Osteoblast (primary cell): ENCODE results near the gene HCRTR1. TPM values are rescaled to one million over a fixed set of nuclear protein-coding genes. Genes with fewer than 3 reads are reported as not detected.

Experiments used
- DNase-seq: peaks from one replicate; pipeline ENCODE4 v3.0.0; 2011; ENCODE audit warnings: low spot score, mixed read lengths; ENCODE audit not compliant: insufficient read length; ENCODE audit errors: missing footprints
- H2AFZ ChIP-seq: 2 replicates; pipeline ENCODE4 v1.6.0; 2011; ENCODE audit warnings: mild to moderate bottlenecking, low read length
- H3K27ac ChIP-seq: 2 replicates; pipeline ENCODE4 v1.5.1; 2011; ENCODE audit warnings: mild to moderate bottlenecking, low read depth, low read length, moderate library complexity
- H3K27me3 ChIP-seq: 2 replicates; pipeline ENCODE4 v1.6.0; 2012; ENCODE audit warnings: mild to moderate bottlenecking, control low read depth, inconsistent platforms, low read length, moderate library complexity; ENCODE audit not compliant: insufficient read depth
- H3K36me3 ChIP-seq: 2 replicates; pipeline ENCODE4 v1.5.1; 2011; ENCODE audit warnings: mild to moderate bottlenecking, low read length, control low read depth, moderate library complexity; ENCODE audit not compliant: insufficient read depth
- H3K4me1 ChIP-seq: 2 replicates; pipeline ENCODE4 v1.5.1; 2011; ENCODE audit warnings: mild to moderate bottlenecking, low read length, control low read depth, moderate library complexity; ENCODE audit not compliant: insufficient read depth
- H3K4me2 ChIP-seq: 2 replicates; pipeline ENCODE4 v1.6.0; 2011; ENCODE audit warnings: mild to moderate bottlenecking, low read length; ENCODE audit not compliant: insufficient read depth
- H3K4me3 ChIP-seq: fragments of 200-600 bp; sonication (generic); 3 replicates; pipeline ENCODE4 v1.5.1; 2012; ENCODE audit warnings: mild to moderate bottlenecking, low read length, inconsistent platforms; ENCODE audit not compliant: insufficient read depth
- H3K79me2 ChIP-seq: 2 replicates; pipeline ENCODE4 v1.6.0; 2012; ENCODE audit warnings: mild to moderate bottlenecking, low read length, control low read depth, inconsistent platforms; ENCODE audit not compliant: insufficient read depth
- H3K9me3 ChIP-seq: 2 replicates; pipeline ENCODE4 v1.5.1; 2011; ENCODE audit warnings: low read depth, low read length, control low read depth
- H4K20me1 ChIP-seq: 2 replicates; pipeline ENCODE4 v1.6.0; 2012; ENCODE audit warnings: mild to moderate bottlenecking, low read length, control low read depth; ENCODE audit not compliant: insufficient read depth
- total RNA-seq: library from RNA; depleted of rRNA; stranded (reverse); fragments of >200 nt; gene quantifications from 2 replicates; pipeline ENCODE4 v1.2.3, GENCODE V29; 2012
- TF ChIP-seq, protein P1 (sequence below): IDR thresholded peaks from 2 replicates; pipeline ENCODE4 v1.5.1; 2011; ENCODE audit warnings: mild to moderate bottlenecking, low read depth, low read length, moderate library complexity; ENCODE audit errors: extremely low read depth

Gene HCRTR1
- total RNA-seq, 1 donor = not detected

DNA sequence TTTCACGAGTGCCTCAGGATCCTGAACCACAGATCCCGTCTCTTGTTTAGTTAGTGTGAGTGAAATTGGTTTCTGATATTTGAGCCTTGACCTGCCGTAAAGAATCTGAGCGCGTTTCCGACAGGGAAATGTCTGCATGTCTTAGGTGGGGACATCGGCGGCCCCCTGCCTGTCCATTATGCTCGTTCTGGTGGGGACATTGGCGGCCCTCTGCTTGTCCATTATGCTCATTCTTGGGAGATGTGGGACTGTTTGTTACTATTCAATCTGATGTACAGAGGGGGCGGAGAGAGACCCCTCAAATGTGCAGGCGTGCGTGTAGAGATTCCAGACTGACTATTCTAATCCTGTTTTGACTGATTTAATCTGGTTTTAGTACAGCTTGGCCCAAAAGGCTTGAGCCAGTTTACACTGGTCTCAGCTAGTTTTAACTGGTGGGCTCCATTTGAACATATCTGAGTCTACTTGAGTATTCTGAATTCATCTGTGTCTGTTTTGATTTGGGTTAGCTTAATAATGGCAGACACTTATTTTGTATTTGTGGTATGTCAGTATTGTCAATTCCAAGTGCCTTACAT lies 47.8 kb upstream of the HCRTR1 start:
- Histone ChIP-seq H3K79me2 (no peaks in the 10 kb centered on the region), H3K4me2 (no peak overlapping the region), H3K9me3 (no peaks in the 10 kb centered on the region), H3K4me3 (no peak overlapping the region), H3K36me3 (no peaks in the 10 kb centered on the region), H3K4me1 (peaks cover 44% of the 10 kb centered on the region), H3K27me3 (no peaks in the 10 kb centered on the region), H3K27ac (no peak overlapping the region), H2AFZ (no peak overlapping the region), H4K20me1 (no peaks in the 10 kb centered on the region)
- DNase-seq = no peak
- TF ChIP-seq, protein P1, sequence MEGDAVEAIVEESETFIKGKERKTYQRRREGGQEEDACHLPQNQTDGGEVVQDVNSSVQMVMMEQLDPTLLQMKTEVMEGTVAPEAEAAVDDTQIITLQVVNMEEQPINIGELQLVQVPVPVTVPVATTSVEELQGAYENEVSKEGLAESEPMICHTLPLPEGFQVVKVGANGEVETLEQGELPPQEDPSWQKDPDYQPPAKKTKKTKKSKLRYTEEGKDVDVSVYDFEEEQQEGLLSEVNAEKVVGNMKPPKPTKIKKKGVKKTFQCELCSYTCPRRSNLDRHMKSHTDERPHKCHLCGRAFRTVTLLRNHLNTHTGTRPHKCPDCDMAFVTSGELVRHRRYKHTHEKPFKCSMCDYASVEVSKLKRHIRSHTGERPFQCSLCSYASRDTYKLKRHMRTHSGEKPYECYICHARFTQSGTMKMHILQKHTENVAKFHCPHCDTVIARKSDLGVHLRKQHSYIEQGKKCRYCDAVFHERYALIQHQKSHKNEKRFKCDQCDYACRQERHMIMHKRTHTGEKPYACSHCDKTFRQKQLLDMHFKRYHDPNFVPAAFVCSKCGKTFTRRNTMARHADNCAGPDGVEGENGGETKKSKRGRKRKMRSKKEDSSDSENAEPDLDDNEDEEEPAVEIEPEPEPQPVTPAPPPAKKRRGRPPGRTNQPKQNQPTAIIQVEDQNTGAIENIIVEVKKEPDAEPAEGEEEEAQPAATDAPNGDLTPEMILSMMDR = no peak

DNA sequence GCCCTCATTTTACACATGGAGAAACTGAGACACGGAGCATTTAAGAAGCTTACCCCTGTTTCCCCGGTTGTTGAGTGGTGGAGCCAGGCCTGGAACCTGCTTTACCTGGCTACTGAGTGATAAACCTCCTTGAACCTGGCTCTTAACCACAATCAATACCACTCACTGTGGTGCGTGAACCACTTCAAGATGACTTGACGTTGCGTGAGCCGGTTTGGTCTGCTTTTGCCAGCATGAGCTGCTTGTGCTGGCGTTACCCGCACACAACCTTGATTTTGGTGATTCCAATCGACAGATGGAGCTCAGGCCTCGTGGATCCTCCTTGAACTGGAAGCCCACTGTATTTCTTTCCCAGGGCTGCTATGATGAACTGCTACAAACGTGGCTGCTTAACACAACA lies 47.3 kb upstream of the HCRTR1 start:
- no peak for DNase-seq
- no peaks in the 10 kb centered on the region for H3K36me3 ChIP-seq
- no peak overlapping the region for H3K4me3 ChIP-seq
- no peaks in the 10 kb centered on the region for H3K79me2 ChIP-seq
- H4K20me1 ChIP-seq = no peaks in the 10 kb centered on the region
- H3K4me1 ChIP-seq = peaks cover 46% of the 10 kb centered on the region
- no peaks in the 10 kb centered on the region for H3K9me3 ChIP-seq
- no peaks in the 10 kb centered on the region for H3K27me3 ChIP-seq
- H2AFZ ChIP-seq = no peak overlapping the region
- H3K4me2 ChIP-seq = no peak overlapping the region
- H3K27ac ChIP-seq = no peak overlapping the region
- TF ChIP-seq, protein P1 = no peak

DNA sequence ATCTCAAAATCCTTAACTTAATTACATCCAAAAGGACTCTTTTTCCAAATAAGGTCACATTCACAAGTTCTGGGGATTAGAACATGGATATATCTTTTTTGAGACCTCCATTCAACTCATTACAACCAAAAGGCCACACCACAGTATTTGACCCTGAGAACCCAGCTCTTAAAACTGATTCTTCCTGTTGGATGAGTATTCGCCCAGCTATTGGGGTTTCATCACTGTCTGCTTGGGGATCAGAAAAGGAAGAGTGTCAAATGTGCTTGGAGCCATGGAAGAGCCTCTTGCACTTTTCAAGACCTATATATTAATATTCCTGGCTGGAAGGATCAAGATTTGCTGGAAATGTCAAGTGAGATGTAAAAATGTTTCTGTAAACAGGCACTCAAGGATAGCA lies 46.6 kb upstream of the HCRTR1 start:
- no peak for DNase-seq
- peaks cover 53% of the 10 kb centered on the region for H3K4me1 ChIP-seq
- no peaks in the 10 kb centered on the region for H3K9me3 ChIP-seq
- H4K20me1 ChIP-seq = no peaks in the 10 kb centered on the region
- no peak overlapping the region for H2AFZ ChIP-seq
- no peaks in the 10 kb centered on the region for H3K27me3 ChIP-seq
- H3K4me2 ChIP-seq = no peak overlapping the region
- H3K79me2 ChIP-seq = no peaks in the 10 kb centered on the region
- H3K4me3 ChIP-seq = no peak overlapping the region
- TF ChIP-seq, protein P1 = no peak
- H3K27ac ChIP-seq = no peak overlapping the region
- H3K36me3 ChIP-seq = no peaks in the 10 kb centered on the region

DNA sequence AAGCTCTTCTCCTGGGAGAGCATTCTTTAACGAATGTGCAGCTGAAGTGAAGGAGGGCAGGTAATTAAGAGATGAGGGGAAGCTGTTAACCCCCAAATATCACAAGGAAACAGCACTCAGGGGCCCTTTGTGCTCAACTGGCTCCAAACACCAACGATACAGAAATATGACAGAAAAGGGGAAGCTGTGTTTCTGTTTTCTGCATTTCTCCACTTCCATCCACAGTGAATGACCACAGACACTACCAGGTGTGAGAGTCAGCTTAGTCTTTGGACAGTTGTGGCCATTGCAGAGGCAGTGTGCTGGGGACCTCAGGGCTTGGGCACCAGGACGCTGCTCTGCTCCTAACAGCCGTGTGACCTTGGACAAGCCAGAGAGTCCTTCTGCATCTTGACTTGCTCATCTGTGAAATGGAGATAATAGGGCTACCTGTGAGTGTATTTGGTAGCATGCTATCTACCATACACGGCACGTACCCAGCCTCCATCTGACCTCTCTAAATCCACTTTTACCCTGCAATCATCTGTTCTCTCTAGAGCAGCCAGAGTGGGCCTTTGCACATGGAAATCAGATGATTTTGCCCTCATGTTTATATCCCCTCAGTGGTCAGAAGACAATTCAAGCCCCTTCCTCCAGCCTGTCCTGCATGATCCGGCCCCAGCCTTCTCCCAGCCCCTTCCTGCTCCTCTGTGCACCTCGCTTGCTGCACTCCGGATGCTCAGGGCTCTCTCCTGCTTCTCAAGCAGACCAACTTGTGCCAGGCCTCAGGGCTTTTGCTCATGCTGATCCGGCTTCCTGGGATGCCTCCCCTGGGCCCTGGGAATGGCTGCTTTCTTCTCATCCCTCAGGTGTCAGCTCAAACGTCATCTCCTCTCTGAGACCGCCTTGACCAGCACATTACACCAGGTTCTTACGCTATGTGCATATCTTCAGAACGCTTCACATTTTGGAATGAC lies 45.9 kb upstream of the HCRTR1 start:
- TF ChIP-seq, protein P1 = no peak
- H3K27me3 ChIP-seq = no peaks in the 10 kb centered on the region
- no peaks in the 10 kb centered on the region for H3K36me3 ChIP-seq
- H3K27ac ChIP-seq = no peak overlapping the region
- H3K4me2 ChIP-seq = no peak overlapping the region
- peaks cover 59% of the 10 kb centered on the region for H3K4me1 ChIP-seq
- DNase-seq = peak; percentile 38
- H3K9me3 ChIP-seq = no peaks in the 10 kb centered on the region
- no peak overlapping the region for H2AFZ ChIP-seq
- H3K79me2 ChIP-seq = no peaks in the 10 kb centered on the region
- H3K4me3 ChIP-seq = no peak overlapping the region
- no peaks in the 10 kb centered on the region for H4K20me1 ChIP-seq
